GM12873 (cell line): ENCODE measurements around the gene SLC6A16.

Experiments used
- CTCF ChIP-seq: IDR thresholded peaks from 2 replicates; pipeline ENCODE4 v1.5.1; 2012; ENCODE audit warnings: low read depth, mild to moderate bottlenecking, moderate library complexity, low read length, control low read depth; ENCODE audit not compliant: insufficient read depth; ENCODE audit errors: missing control alignments

Gene SLC6A16

GRCh38 chr19:49340865-49341718 is 16.1 kb upstream of the SLC6A16 start:
- no peak for TF ChIP-seq CTCF

GRCh38 chr19:49340069-49340864 is 15.3 kb upstream of the SLC6A16 start:
- TF ChIP-seq CTCF = no peak

GRCh38 chr19:49339301-49340068 is 14.5 kb upstream of the SLC6A16 start:
- TF ChIP-seq CTCF = no peak

- no peak for TF ChIP-seq CTCF
Observed at GRCh38 chr19:49338691-49339300, 13.8 kb upstream of the SLC6A16 start.

GRCh38 chr19:49338023-49338677 is 13.2 kb upstream of the SLC6A16 start:
- no peak for TF ChIP-seq CTCF

GRCh38 chr19:49337267-49338022 is 12.5 kb upstream of the SLC6A16 start:
- TF ChIP-seq CTCF = no peak
